Smooth muscle cell (in vitro differentiated cells): ENCODE measurements around the gene IPCEF1. TPM values are rescaled to one million over a fixed set of nuclear protein-coding genes. Genes with fewer than 3 reads are reported as not detected.

Experiments
- DNase-seq: peaks from one replicate; lab custom pipeline; 2025; ENCODE audit not compliant: unreplicated experiment; lab: John Stamatoyannopoulos, UW
- H2AFZ ChIP-seq: fragments of 200-600 bp; sonication (generic); 2 replicates; pipeline ENCODE4 v1.6.0; 2016; ENCODE audit warnings: antibody characterized with exemption, low read depth, mild to moderate bottlenecking
- H3F3A ChIP-seq: fragments of 200-600 bp; sonication (generic); 2 replicates; pipeline ENCODE4 v1.6.0; 2017; ENCODE audit warnings: antibody characterized with exemption, low read depth
- H3K27ac ChIP-seq: fragments of 200-600 bp; sonication (generic); 2 replicates; pipeline ENCODE4 v1.5.1; 2016; ENCODE audit warnings: low read depth, mild to moderate bottlenecking
- H3K27me3 ChIP-seq: fragments of 200-600 bp; sonication (generic); 2 replicates; pipeline ENCODE4 v1.6.1; 2016; ENCODE audit warnings: low read depth, mild to moderate bottlenecking
- H3K36me3 ChIP-seq: fragments of 200-600 bp; sonication (generic); 2 replicates; pipeline ENCODE4 v1.5.1; 2016; ENCODE audit warnings: low read depth
- H3K4me1 ChIP-seq: fragments of 200-600 bp; sonication (generic); 2 replicates; pipeline ENCODE4 v1.5.1; 2016; ENCODE audit warnings: low read depth
- H3K4me2 ChIP-seq: fragments of 200-600 bp; sonication (generic); 2 replicates; pipeline ENCODE4 v1.6.0; 2016; ENCODE audit warnings: mild to moderate bottlenecking
- H3K4me3 ChIP-seq: fragments of 200-600 bp; sonication (generic); 2 replicates; pipeline ENCODE4 v1.5.1; 2016; ENCODE audit warnings: mild to moderate bottlenecking
- H3K79me2 ChIP-seq: fragments of 200-600 bp; sonication (generic); 2 replicates; pipeline ENCODE4 v1.6.0; 2016; ENCODE audit warnings: low read depth, mild to moderate bottlenecking
- H3K9ac ChIP-seq: fragments of 200-600 bp; sonication (generic); 2 replicates; pipeline ENCODE4 v1.6.0; 2016; ENCODE audit warnings: low read depth
- H3K9me3 ChIP-seq: fragments of 200-600 bp; sonication (generic); replicated peaks from 2 replicates; pipeline ENCODE4 v1.5.1; 2016; ENCODE audit warnings: low read depth
- H4K20me1 ChIP-seq: fragments of 200-600 bp; sonication (generic); 2 replicates; pipeline ENCODE4 v1.6.0; 2016; ENCODE audit warnings: low read depth
- WGBS: methylation state at CpG from one replicate; pipeline ENCODE4 v1.1.7; 2016; ENCODE audit warnings: low lambda C conversion rate; 5-methylcytosine and 5-hydroxymethylcytosine counted together
- polyA plus RNA-seq: library from polyadenylated mRNA; unstranded; fragments of >200 nt; fragmentation: Nextera tagmentation; extraction: Ambion mirVana; gene quantifications from 2 replicates; pipeline ENCODE4 v1.2.1, GENCODE V29; 2016
- total RNA-seq: library from RNA; depleted of rRNA; stranded (reverse); fragments of >200 nt; gene quantifications from 2 replicates; pipeline ENCODE4 v1.2.3, GENCODE V29; 2014
- TF ChIP-seq, protein P1 (sequence below): fragments of 200-600 bp; sonication (generic); IDR thresholded peaks from 2 replicates; pipeline ENCODE4 v1.5.1; 2017; ENCODE audit warnings: borderline replicate concordance, mild to moderate bottlenecking, antibody characterized with exemption; ENCODE audit not compliant: insufficient read depth, poor library complexity, severe bottlenecking

IPCEF1 gene
- total and polyA plus RNA-seq, 2 experiments from 2014 or later = 0.04 TPM; not detected in 1

DNA sequence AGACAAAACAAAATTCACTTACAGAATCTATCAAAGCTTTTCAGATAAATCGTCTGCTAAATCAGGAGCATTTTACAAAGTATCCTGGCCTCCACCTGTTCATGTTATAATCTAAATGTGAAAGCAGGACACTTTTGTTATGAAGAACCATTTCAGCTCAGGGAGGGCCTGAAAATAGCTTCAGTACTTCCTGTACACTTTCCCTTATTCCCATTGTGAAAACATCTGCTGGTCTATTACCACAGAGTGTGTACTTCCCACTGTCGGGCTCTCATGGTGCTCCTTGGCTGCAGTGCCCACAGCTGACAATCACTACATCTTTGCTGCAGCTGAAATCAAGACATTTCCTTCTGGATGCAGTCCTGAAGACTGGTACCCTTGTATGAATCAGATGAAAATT lies 189.5 kb downstream of the IPCEF1 start:
- 89% methylated on average over 2 of the region's 2 CpGs for WGBS
- H3K79me2 ChIP-seq = no peaks in the 10 kb centered on the region
- H2AFZ ChIP-seq = no peak overlapping the region
- no peaks in the 10 kb centered on the region for H3K4me1 ChIP-seq
- no peaks in the 10 kb centered on the region for H3K36me3 ChIP-seq
- H4K20me1 ChIP-seq = no peaks in the 10 kb centered on the region
- no peaks in the 10 kb centered on the region for H3K27me3 ChIP-seq
- DNase-seq = no peak
- no peaks in the 10 kb centered on the region for H3F3A ChIP-seq
- no peak overlapping the region for H3K4me3 ChIP-seq
- H3K4me2 ChIP-seq = no peak overlapping the region
- no peak overlapping the region for H3K27ac ChIP-seq
- TF ChIP-seq, protein P1, sequence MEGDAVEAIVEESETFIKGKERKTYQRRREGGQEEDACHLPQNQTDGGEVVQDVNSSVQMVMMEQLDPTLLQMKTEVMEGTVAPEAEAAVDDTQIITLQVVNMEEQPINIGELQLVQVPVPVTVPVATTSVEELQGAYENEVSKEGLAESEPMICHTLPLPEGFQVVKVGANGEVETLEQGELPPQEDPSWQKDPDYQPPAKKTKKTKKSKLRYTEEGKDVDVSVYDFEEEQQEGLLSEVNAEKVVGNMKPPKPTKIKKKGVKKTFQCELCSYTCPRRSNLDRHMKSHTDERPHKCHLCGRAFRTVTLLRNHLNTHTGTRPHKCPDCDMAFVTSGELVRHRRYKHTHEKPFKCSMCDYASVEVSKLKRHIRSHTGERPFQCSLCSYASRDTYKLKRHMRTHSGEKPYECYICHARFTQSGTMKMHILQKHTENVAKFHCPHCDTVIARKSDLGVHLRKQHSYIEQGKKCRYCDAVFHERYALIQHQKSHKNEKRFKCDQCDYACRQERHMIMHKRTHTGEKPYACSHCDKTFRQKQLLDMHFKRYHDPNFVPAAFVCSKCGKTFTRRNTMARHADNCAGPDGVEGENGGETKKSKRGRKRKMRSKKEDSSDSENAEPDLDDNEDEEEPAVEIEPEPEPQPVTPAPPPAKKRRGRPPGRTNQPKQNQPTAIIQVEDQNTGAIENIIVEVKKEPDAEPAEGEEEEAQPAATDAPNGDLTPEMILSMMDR = no peak
- H3K9me3 ChIP-seq = no peaks in the 10 kb centered on the region
- no peak overlapping the region for H3K9ac ChIP-seq

DNA sequence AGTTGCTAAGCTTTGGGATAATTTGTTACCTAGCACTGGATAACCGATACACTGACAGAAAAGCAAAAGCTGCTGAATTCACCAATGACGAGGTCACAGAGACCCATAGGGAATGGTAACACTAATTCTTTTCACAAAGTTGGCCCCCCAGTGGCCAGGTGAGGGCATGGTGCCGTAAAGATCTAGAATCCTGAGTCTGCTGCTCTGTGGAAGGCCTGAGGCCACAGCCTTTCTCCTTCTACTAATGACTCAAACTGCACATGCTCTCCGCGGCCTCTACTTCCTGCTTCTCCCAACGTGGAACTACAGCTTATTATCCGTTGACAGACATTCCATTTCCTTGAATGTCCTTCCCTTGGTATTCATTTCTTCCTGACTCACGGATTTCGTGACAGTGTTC lies 190.5 kb downstream of the IPCEF1 start:
- Histone ChIP-seq H3F3A (no peaks in the 10 kb centered on the region), H3K27ac (no peak overlapping the region), H4K20me1 (no peaks in the 10 kb centered on the region), H3K9me3 (no peaks in the 10 kb centered on the region), H3K79me2 (no peaks in the 10 kb centered on the region), H3K9ac (no peak overlapping the region), H2AFZ (no peak overlapping the region), H3K4me1 (no peaks in the 10 kb centered on the region), H3K36me3 (no peaks in the 10 kb centered on the region), H3K4me2 (no peak overlapping the region), H3K4me3 (no peak overlapping the region), H3K27me3 (no peaks in the 10 kb centered on the region)
- 84% methylated on average over 9 of the region's 9 CpGs for WGBS
- DNase-seq = no peak
- TF ChIP-seq, protein P1 = no peak

DNA sequence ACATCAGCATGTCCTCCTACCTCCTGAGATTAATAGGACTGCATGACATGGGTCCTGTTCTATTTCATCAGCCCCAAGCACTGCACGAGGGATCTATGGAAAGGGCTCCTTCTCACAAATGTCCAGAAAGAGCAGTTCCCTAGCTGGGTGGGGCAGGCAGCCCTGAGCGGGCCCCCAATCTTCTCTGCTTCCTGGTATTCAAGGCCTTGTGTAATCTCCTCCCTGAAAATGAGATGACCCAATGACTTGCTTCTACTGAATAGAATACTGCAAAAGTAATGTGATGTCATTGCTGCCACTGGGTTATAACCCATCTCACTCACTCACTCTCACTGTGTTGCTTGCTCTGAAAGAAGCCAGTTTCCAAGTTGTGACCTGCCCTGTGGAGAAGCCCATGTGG lies 191.1 kb downstream of the IPCEF1 start:
- H3K27me3 ChIP-seq = no peaks in the 10 kb centered on the region
- TF ChIP-seq, protein P1 = no peak
- H3K4me2 ChIP-seq = no peak overlapping the region
- H3K79me2 ChIP-seq = no peaks in the 10 kb centered on the region
- 90% methylated on average over 2 of the region's 2 CpGs for WGBS
- no peaks in the 10 kb centered on the region for H3K9me3 ChIP-seq
- no peaks in the 10 kb centered on the region for H4K20me1 ChIP-seq
- no peak overlapping the region for H3K9ac ChIP-seq
- no peaks in the 10 kb centered on the region for H3F3A ChIP-seq
- no peak overlapping the region for H2AFZ ChIP-seq
- DNase-seq = no peak
- no peaks in the 10 kb centered on the region for H3K4me1 ChIP-seq
- H3K36me3 ChIP-seq = no peaks in the 10 kb centered on the region
- H3K4me3 ChIP-seq = no peak overlapping the region
- H3K27ac ChIP-seq = no peak overlapping the region

DNA sequence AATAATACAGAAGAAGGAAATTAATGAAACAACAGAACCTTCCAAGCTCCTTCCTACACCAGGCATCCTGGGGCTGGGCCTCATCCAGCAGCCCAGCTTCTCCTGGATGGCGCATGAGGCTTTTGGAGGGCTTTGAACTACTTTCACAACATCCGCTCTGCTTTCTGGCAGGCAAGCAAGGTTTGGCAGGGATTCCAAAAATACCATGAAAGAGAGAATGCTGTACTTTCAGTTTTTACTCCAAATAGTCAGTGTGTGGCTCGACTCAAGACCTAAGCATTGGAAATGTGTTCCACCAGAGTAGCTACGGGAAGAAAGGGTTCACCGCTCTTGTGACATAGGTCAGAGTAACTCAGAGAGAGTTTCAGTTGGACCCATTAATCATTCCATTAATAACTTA lies 192.2 kb downstream of the IPCEF1 start:
- Histone ChIP-seq H3K27me3 (no peaks in the 10 kb centered on the region), H3K27ac (no peak overlapping the region), H3K4me3 (no peak overlapping the region), H3K9me3 (no peaks in the 10 kb centered on the region), H3K4me1 (no peaks in the 10 kb centered on the region), H2AFZ (no peak overlapping the region), H4K20me1 (no peaks in the 10 kb centered on the region), H3K4me2 (no peak overlapping the region), H3K36me3 (no peaks in the 10 kb centered on the region), H3K79me2 (no peaks in the 10 kb centered on the region), H3K9ac (no peak overlapping the region), H3F3A (no peaks in the 10 kb centered on the region)
- TF ChIP-seq, protein P1 = no peak
- 88% methylated on average over 5 of the region's 5 CpGs for WGBS
- no peak for DNase-seq
